H7 (cell line): ENCODE data around the gene CXCR5. TPM values are rescaled to one million over a fixed set of nuclear protein-coding genes. Genes with fewer than 3 reads are reported as not detected.

ENCODE experiments used
- DNase-seq: peaks from one replicate; pipeline ENCODE4 v3.0.0; 2012
- H3K27me3 ChIP-seq: 2 replicates; pipeline ENCODE4 v1.6.0; 2011; ENCODE audit warnings: mild to moderate bottlenecking, low read length; ENCODE audit not compliant: control insufficient read depth, insufficient read depth
- H3K36me3 ChIP-seq: replicated peaks from 2 replicates; pipeline ENCODE4 v1.5.1; 2011; ENCODE audit warnings: low read length; ENCODE audit not compliant: control insufficient read depth, insufficient read depth
- H3K4me3 ChIP-seq: 2 replicates; pipeline ENCODE4 v1.5.1; 2011; ENCODE audit warnings: low read depth, mild to moderate bottlenecking, control low read depth, low read length, moderate library complexity; ENCODE audit not compliant: insufficient read depth
- total RNA-seq: library from RNA; depleted of rRNA; stranded (reverse); fragments of >200 nt; shearing (Covaris generic); gene quantifications from 2 replicates; pipeline ENCODE4 v1.2.3, GENCODE V29; 2014

Gene CXCR5
- total RNA-seq, 1 experiment from 2014 or later, result not detected

DNA sequence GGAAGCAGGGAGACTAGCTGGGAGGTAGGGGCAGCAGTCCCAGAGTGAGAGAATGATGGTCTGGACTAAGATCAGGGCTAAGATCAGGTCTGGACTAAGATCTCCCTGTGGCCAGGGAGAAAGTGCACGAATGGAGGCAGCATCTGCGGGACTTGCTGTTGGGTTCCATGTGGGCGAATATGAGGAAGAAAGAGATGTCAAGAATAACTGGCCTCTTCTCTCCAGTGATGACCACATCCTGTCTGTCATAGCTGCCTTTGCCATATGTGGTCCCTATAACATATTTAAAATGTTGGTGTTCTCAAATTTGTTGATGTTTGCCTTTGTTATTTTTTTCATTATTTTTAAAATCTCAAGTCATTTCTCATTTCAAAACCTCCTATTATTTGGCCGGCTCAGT is 27.4 kb upstream of the CXCR5 start:
- no peak overlapping the region for H3K4me3 ChIP-seq
- H3K27me3 ChIP-seq, result no peaks in the 10 kb centered on the region
- DNase-seq, result no peak
- no peaks in the 10 kb centered on the region for H3K36me3 ChIP-seq

DNA sequence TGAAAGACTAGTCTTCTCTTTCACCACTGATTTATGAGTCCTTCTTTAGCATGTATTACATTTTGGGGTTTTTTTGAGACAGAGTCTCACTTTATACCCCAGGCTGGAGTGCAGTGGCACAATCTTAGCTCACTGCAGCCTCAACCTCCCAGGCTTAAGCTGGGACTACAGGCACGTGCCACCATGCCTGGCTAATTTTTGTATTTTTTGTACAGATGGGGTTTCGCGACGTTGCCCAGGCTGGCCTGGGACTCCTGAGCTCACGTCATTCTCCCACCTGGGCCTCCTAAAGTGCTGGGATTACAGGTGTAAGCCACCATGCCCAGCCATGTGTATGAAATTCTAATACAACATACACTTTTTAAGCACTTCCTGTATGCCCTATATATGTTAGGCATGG is 26.3 kb upstream of the CXCR5 start:
- Histone ChIP-seq H3K36me3 (no peaks in the 10 kb centered on the region), H3K4me3 (no peak overlapping the region), H3K27me3 (no peaks in the 10 kb centered on the region)
- DNase-seq, result no peak

DNA sequence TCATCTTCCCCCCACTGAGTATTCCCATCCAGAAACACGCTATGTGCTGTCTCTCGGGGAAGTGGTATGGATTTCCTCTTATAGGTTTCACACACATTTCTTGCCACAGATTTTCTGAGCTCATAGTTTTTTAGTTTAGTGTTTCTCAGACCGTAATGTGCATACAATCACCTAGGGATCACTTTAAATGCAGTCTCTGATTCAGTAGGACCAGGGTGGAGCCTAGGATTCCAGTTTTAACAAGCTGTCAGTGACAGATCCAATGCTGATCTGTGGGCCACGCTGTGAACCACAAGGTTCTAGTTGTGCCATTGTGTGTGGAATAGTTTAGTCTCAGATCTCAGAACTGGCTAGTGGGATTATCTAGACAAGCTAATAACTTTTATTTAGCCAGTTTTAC is 23.7 kb upstream of the CXCR5 start:
- Histone ChIP-seq H3K4me3 (no peak overlapping the region), H3K27me3 (no peaks in the 10 kb centered on the region), H3K36me3 (no peaks in the 10 kb centered on the region)
- DNase-seq, result no peak

DNA sequence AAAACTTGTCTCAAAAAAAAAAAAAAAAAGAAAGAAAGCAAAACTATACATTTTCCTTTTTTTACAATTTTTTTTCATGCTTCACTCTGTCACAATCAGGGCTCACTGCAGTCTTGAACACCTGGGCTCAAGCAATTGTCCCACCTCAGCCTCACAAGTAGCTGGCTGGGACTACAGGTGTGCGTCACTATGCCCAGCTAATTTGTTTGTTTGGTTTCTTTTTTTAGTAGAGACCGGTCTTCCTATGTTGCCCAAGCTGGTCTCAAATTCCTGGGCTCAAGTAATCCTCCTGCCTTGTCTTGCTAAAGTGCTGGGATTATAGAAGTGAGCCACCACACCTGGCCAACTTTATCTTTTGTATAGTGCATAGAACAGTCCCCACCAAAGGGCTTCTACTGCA is 15.0 kb upstream of the CXCR5 start:
- Histone ChIP-seq H3K27me3 (no peaks in the 10 kb centered on the region), H3K4me3 (no peak overlapping the region), H3K36me3 (no peaks in the 10 kb centered on the region)
- DNase-seq, result no peak

DNA sequence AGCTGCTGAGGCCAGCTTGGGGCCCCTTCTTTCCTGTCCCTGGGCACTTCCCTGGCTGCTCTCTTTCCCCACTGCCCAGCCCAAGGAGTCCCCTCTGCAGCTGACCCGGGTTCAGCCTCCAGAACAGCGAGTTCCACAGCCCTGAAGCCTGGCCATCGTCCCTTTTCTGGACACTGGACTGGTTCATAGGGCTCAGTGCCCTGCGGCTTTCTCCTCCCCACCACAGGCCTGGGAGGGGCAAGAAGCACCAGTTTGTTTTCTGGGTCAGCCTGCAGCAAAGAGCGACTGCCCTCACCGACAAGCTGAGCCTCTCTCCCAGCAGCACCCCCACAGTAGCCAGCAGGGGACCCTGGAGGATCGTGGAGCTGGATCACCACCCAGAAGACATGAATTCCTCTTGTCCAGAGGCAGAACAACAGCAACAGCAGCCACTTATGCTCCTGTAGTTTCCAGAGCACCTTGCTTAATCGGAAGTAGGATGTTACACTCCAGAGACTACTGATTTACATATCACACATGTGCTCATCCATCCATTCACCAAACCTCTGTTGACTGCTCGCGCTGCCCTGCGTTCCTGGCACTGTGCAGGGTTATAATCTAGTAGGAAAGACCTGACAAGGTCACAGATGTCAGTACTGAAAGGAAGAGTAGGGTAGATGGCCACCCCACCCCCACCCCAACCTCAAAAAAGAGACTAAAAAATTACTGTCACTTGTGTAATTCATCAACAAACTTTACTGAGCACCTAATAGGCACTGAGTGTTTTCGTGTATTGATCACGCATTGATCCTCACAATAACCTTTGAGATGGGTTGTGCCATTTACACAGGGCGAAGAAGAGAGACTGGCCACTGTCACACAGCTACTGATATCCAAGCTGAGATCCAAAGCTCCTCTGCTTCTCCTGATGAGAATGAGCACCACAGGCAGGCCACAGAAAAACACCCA is 13.0 kb upstream of the CXCR5 start:
- peak; percentile 72 for DNase-seq
- no peaks in the 10 kb centered on the region for H3K27me3 ChIP-seq
- no peaks in the 10 kb centered on the region for H3K36me3 ChIP-seq
- H3K4me3 ChIP-seq, result no peak overlapping the region

DNA sequence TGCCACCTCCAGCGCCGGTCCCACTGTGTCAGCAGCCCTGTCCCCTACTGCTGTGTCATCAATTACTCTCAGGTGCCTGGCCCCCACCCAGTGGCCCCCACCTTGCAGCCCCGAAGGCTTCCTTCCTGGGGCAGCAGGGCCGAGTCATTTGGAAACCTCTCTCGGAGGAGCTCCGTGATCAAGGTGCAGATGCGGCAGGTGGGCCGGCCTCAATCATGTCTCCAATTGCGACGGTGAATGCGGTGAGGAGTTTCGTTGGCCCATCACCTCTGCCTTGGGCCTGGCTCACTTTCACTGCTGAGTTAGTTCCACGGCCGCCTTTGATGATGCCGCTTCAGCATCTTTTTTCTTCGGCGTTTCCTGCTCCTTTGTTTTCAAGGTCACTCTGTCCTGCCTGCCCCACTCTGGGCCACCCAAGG is 11.3 kb upstream of the CXCR5 start:
- no peak overlapping the region for H3K4me3 ChIP-seq
- peak; percentile 29 for DNase-seq
- H3K36me3 ChIP-seq, result no peaks in the 10 kb centered on the region
- H3K27me3 ChIP-seq, result no peaks in the 10 kb centered on the region

DNA sequence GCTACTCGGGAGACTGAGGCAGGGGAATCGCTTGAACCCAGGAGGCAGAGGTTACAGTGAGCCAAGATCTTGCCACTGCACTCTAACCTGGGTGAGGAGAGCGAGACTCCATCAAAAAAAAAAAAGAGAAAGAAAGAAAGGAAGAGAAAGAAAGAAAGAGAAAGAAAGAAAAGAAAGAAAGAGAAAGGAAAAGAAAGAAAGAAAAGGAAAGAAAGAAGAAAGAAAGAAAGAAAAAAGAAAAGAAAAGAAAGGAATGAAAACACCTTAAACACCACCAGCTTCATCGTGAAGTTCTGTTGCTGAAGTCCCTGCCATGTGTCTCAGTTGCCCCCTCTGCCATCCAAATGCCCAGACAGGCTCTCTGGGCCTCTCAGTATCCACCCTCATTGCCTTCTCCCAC is 9.9 kb upstream of the CXCR5 start:
- H3K36me3 ChIP-seq, result no peaks in the 10 kb centered on the region
- no peaks in the 10 kb centered on the region for H3K27me3 ChIP-seq
- DNase-seq, result no peak
- H3K4me3 ChIP-seq, result no peak overlapping the region

DNA sequence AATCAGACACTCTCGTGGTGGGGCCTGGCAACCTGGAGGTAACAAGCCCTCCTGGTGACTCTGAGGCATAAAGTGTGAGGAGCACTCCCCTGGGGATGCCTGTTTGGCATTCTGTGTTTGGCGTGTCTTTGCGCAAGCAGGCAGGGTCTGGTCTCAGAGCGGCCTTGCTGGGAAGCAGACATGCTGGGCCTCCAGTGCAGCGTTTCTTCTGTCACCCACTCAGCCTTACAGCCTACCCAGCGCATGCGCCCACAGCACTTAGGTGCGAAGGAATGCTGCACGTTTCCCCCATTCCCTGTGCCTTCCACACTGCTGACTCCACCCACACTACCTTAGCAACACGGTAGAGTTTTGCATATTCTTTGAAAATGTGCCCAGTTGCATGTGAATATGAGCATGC is 7.4 kb upstream of the CXCR5 start:
- H3K4me3 ChIP-seq, result no peak overlapping the region
- no peaks in the 10 kb centered on the region for H3K36me3 ChIP-seq
- DNase-seq, result no peak
- no peaks in the 10 kb centered on the region for H3K27me3 ChIP-seq

DNA sequence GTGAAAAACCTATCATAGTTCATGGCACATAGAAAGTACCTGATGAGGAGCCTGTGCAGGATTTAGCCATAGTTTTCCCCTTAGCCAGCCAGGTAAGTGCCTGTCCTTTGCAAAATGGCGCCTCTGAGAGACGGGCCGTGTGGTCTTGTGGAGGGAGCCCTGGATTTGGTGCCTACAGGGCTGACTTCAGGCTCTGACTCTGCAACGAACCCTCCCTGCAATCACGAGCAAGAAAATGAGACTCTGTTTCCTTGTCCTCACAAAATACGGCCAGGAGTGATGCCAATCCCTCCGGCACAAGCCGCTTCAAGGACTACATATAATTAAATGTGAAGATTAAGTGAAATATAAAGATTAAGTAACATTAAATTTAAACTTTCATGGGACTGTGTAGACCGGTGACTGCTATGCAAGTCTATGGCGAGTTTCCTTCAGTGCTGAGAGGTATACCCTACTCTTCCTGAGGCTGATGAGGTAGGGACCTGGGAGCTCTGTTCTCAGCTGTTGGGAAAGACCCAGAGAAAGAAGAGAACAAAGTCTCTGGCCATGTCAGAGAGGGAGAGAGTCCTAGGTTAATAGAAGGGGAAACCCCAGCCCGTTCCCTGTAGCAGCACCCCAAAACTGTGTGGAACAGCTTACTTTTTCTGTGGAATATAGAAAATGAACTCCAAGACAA is 6.1 kb upstream of the CXCR5 start:
- Histone ChIP-seq H3K36me3 (no peaks in the 10 kb centered on the region), H3K27me3 (no peaks in the 10 kb centered on the region), H3K4me3 (no peak overlapping the region)
- DNase-seq, result peak; percentile 15

DNA sequence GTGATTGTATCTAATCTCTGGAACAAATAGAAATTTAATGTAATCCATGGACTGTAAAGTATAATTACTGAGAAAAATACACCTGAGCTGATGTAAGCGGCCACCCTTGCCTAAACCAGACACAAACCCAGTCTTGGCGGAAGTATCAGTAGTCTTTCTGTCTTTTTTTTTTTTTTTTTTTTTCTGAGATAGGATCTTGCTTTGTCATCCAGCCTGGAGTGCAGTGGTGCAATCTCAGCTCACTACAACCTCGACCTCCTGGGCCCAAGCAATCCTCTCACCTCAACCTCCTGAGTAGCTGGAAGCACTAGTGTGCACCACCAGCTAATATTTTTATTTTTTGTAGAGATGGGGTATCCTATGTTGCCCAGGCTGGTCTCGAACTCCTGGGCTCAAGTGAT is 5.5 kb upstream of the CXCR5 start:
- Histone ChIP-seq H3K4me3 (no peak overlapping the region), H3K36me3 (no peaks in the 10 kb centered on the region), H3K27me3 (no peaks in the 10 kb centered on the region)
- DNase-seq, result no peak

DNA sequence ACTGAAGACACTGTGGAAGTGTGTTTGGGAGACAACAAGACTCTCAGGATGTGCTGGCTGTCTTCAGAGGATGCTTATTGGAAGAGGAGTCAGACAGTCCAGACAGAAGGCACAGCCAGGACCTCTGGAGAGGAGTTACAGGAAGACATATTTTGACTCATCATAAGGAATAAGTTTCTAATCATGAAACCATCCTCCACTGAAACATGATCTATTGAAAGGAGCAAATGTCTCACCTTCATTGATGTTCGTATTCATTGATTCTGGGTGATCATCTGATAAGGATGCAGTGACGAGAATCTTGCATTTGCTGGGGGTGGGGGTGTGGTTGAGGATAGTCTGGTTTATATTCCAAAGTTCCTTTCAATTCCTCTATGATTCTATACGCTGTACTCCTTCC is 2.5 kb upstream of the CXCR5 start:
- Histone ChIP-seq H3K27me3 (no peaks in the 10 kb centered on the region), H3K4me3 (no peak overlapping the region), H3K36me3 (no peaks in the 10 kb centered on the region)
- no peak for DNase-seq

DNA sequence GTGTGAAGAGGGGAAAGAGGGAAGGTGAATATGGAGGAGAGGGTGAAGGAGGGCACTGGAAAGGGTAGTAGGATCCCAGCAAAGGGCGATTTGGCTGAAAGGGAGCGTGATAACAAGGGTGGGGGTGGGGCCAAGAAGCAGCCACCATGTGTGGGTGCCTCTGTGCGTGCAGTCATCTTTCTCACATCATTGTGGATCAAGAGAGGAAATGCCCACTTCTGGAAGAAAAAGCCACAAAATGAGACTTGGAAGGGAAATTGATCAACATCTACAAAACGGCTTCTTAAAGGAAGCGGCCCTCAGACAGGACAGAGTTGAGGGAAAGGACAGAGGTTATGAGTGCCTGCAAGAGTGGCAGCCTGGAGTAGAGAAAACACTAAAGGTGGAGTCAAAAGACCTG is 1.2 kb upstream of the CXCR5 start:
- DNase-seq, result peak; percentile 21
- H3K27me3 ChIP-seq, result no peaks in the 10 kb centered on the region; the same call in 1 of the 2 replicates

DNA sequence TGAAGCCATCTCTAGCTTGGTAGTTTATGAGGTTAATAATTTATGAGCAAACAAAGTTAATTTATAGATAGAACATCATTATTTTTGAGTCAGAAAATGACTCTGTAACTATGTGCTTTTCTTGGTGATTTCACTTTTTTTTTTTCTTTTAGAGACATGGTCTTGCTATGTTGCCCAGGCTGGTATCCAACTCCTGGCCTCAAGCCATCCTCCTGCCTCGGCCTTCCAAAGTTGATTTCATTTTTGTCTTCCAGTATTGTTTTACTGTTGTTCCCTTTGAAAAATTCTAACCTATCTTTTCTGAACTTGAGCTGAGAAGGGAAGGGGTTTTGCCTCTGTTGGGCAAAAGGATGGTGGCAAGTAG is 706 bp upstream of the CXCR5 start:
- Histone ChIP-seq H3K36me3 (no peaks in the 10 kb centered on the region), H3K27me3 (no peaks in the 10 kb centered on the region; the same call in 1 of the 2 replicates), H3K4me3 (no peak overlapping the region)
- no peak for DNase-seq

More for the DNA sequence above, 1.2 kb upstream of the CXCR5 start:
- Histone ChIP-seq H3K4me3 (no peak overlapping the region), H3K36me3 (no peaks in the 10 kb centered on the region)

DNA sequence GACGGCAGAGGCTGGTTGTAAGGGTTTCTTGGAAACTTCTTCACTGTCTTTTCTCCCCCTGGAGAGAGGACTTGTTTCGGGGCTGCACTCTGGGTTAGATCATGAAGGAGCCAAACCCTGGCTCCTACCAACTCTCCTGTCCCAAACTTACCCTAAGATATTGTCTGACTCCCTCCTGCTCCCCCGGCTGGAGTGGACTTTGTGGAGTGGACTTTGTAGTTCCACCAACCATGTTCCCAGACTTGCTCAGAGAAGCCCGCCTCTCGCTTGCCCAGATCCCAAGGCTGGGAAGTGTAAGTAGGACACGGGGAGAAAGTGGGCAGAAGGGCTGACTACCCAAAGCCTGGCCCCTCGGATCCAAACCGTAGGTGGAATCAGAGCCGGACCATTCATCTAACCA is 1.2 kb downstream of the CXCR5 start:
- peak; percentile 19 for DNase-seq
- Histone ChIP-seq H3K36me3 (no peaks in the 10 kb centered on the region), H3K27me3 (no peaks in the 10 kb centered on the region; the same call in 1 of the 2 replicates), H3K4me3 (no peak overlapping the region)

DNA sequence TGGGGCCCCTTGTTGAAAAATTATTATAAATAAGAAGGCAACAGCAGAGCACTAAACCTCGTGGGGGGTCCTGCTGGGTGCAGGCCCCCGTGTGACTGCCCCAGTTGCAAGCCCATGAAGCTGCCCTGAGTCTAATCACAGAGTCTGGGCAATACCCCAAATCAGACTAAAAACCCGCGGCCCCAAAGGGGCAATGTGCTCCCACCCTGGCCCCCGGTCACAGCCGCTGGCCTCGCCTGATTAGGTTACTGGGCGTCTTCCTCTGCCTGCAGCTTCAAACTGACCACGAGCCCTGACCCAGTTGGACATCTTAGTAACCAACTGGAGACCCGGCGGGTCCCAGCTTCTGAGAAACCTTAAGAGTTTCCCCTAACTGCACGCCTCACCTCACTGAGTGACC is 1.6 kb downstream of the CXCR5 start:
- H3K4me3 ChIP-seq, result no peak overlapping the region
- no peaks in the 10 kb centered on the region; the same call in 1 of the 2 replicates for H3K27me3 ChIP-seq
- no peaks in the 10 kb centered on the region for H3K36me3 ChIP-seq
- peak; percentile 19 for DNase-seq
